Colonic mucosa (tissue), 4 donors: Measurements from ENCODE around the gene GARNL3. TPM values are rescaled to one million over a fixed set of nuclear protein-coding genes. Genes with fewer than 3 reads are reported as not detected.

Source experiments
- DNase-seq: peaks from one replicate; pipeline ENCODE4 v3.0.0-alpha.2; 2020
- H3K27ac ChIP-seq: fragments of 200-600 bp; one replicate; pipeline ENCODE4 v1.8.0; 2021
- H3K27me3 ChIP-seq: fragments of 200-600 bp; one replicate; pipeline ENCODE4 v1.8.0; 2021
- H3K36me3 ChIP-seq: fragments of 200-600 bp; one replicate; pipeline ENCODE4 v1.8.0; 2021
- H3K4me1 ChIP-seq: fragments of 200-600 bp; one replicate; pipeline ENCODE4 v1.8.0; 2021; ENCODE audit warnings: mild to moderate bottlenecking
- H3K4me3 ChIP-seq: fragments of 200-600 bp; one replicate; pipeline ENCODE4 v1.8.0; 2021
- H3K9ac ChIP-seq, 2 donors: one replicate each; pipeline ENCODE4 v1.7.0; 2013; ENCODE audit warnings: control low read depth in 2 of 2, low read depth in 2 of 2, low read length in 2 of 2
- H3K9me3 ChIP-seq: fragments of 200-600 bp; one replicate; pipeline ENCODE4 v1.8.0; 2021
- intact Hi-C: fragments of 100-400 bp; cut with DNase I; formaldehyde crosslinking; loops from one replicate; pipeline ENCODE4 v1.14.1; 2022
- total RNA-seq, 2 donors: library from RNA; stranded (reverse); fragmentation: NEBNext Ultra II Directional in 1 of 2; extraction: Animal tissue kit (Norgen Biotek cat#: 25700) in 1 of 2; gene quantifications; one replicate each; pipeline ENCODE4 v1.2.1, GENCODE V29; 2021
- TF ChIP-seq, protein P1 (sequence below): fragments of 200-600 bp; IDR thresholded peaks from one replicate; pipeline ENCODE4 v1.8.0; 2022; ENCODE audit warnings: antibody characterized with exemption, mild to moderate bottlenecking
- donor health status: healthy.
- donor health status: DM: no; HTN: no; CAD: no.
- donor health status: DM: no; HTN: no; CAD: no.

GARNL3 gene
- total RNA-seq, 2 donors from 2014 or later = 4.1 to 5.1 TPM

DNA sequence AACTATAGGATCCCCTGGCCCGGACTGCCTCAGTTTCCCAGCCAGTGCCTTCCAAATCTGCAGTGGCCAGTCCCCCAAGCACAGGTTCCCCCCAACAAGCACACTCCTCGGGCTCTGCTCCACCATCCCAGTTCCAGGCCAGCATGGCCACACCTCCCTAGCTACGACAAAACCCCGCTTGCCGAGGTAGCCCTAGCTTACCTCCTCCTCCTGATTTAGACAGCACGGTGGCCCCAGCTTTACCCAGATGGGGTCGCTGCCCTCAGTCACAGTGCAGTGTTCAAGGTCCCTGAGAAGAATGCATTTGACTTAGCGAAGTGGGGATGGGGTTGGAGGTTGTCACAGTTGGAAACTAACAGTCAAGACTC is 40.8 kb upstream of the GARNL3 start:
- peak overlapping the region; percentile 45 for H3K4me3 ChIP-seq
- TF ChIP-seq, protein P1, sequence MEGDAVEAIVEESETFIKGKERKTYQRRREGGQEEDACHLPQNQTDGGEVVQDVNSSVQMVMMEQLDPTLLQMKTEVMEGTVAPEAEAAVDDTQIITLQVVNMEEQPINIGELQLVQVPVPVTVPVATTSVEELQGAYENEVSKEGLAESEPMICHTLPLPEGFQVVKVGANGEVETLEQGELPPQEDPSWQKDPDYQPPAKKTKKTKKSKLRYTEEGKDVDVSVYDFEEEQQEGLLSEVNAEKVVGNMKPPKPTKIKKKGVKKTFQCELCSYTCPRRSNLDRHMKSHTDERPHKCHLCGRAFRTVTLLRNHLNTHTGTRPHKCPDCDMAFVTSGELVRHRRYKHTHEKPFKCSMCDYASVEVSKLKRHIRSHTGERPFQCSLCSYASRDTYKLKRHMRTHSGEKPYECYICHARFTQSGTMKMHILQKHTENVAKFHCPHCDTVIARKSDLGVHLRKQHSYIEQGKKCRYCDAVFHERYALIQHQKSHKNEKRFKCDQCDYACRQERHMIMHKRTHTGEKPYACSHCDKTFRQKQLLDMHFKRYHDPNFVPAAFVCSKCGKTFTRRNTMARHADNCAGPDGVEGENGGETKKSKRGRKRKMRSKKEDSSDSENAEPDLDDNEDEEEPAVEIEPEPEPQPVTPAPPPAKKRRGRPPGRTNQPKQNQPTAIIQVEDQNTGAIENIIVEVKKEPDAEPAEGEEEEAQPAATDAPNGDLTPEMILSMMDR = no peak

DNA sequence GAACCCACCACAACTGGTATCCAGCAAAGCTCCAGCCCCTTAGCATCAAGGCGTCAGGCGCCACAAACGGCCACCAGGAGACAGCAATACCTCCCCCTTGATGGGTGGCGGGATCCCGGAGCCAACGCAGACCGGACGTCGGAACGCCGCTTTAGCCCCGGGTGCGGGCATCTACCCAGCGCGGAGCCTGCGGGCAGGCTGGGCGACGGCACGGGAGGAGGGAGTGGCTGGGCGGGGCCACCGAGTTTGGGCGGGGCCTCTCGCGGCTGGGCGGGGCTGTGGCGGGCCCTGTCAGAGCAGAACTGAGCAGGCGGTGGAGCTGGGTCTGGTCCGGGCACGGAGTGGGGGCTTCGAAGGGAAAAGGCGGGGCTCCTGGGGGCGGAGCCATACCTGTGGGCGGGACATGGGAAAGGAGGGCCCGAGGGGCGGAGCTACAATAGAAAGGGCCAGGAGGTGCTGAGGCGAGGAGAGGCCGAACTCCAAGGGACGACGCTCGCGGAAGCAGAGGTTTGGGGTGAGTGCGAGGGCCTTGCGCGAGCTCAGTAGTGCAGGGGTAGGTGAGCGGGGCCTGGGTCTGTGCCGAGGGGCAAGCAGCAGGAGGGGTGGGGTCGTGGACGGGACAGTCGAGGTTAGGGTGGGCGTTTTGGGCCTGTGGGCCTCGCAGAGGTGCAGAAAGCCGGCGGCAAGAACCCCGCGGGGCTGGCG is 40.2 kb upstream of the GARNL3 start:
- H3K9me3 ChIP-seq = no peaks in the 10 kb centered on the region
- H3K27ac ChIP-seq = peak overlapping the region; percentile 51
- TF ChIP-seq, protein P1 = no peak
- peaks cover 3% of the 10 kb centered on the region for H3K4me1 ChIP-seq
- peak; percentile 93 for DNase-seq
- intact Hi-C loops = no loop called here
- H3K4me3 ChIP-seq = peak overlapping the region; percentile 45
- no peaks in the 10 kb centered on the region for H3K36me3 ChIP-seq
- peak overlapping the region in 1 of 2 donors; percentile 46 for H3K9ac ChIP-seq
- no peaks in the 10 kb centered on the region for H3K27me3 ChIP-seq

More for the DNA sequence above, 40.8 kb upstream of the GARNL3 start:
- no peaks in the 10 kb centered on the region for H3K36me3 ChIP-seq
- H3K4me1 ChIP-seq = peaks cover 3% of the 10 kb centered on the region
- no peak for DNase-seq
- H3K27ac ChIP-seq = no peak overlapping the region
- intact Hi-C loops = no loop called here
- H3K9me3 ChIP-seq = no peaks in the 10 kb centered on the region
- H3K27me3 ChIP-seq = no peaks in the 10 kb centered on the region
- peak overlapping the region in 1 of 2 donors; percentile 46 for H3K9ac ChIP-seq

DNA sequence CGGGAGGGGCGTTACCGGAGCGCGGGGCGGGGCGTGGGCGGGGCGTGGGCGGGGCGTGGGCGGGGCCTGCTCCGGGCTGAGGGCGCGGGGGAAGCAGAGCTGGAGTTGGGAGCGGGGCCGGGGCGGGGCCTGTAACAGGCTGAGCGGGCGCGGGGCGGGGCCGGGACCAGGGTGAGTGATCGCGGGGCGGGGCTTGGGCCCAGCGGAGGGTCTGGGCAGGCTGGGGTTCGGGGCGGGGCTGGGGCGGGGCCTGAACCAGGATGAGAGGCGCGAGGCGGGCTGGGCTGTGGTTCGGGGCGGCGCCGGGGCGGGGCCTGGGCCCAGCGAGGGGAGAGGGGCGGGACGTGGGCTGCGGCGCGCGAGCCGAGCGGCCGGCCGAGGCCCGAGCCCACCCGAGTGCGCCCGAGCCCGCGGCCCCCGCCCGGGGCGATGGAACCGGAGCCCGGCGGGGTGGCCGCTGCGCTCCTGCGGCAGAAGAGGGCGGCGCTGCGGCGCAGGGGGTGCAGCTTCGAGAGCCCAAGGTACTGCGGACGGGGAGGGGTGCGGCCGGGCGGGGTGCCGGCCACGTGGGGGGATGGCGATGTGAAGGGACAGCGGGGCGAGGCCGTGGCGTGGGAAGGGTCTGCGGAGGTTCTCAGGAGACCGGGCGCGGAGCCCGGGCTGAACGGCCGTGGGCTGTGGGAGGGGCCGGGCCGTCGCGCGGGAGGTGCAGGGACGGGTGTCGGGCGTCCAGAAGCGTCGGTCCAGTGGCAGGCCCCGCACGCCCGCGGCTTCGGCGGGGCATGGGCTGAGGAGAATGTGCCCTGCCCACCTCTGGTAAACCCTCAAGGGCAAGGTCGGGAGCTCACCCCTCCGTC is 39.5 kb upstream of the GARNL3 start:
- Histone ChIP-seq H3K4me1 (peaks cover 3% of the 10 kb centered on the region), H3K36me3 (no peaks in the 10 kb centered on the region), H3K27me3 (no peaks in the 10 kb centered on the region), H3K27ac (peak overlapping the region; percentile 51), H3K4me3 (peak overlapping the region; percentile 74), H3K9ac (peak overlapping the region in 1 of 2 donors; percentile 46), H3K9me3 (no peaks in the 10 kb centered on the region)
- DNase-seq = peak; percentile 97
- TF ChIP-seq, protein P1 = no peak
- intact Hi-C loops = no loop called here

DNA sequence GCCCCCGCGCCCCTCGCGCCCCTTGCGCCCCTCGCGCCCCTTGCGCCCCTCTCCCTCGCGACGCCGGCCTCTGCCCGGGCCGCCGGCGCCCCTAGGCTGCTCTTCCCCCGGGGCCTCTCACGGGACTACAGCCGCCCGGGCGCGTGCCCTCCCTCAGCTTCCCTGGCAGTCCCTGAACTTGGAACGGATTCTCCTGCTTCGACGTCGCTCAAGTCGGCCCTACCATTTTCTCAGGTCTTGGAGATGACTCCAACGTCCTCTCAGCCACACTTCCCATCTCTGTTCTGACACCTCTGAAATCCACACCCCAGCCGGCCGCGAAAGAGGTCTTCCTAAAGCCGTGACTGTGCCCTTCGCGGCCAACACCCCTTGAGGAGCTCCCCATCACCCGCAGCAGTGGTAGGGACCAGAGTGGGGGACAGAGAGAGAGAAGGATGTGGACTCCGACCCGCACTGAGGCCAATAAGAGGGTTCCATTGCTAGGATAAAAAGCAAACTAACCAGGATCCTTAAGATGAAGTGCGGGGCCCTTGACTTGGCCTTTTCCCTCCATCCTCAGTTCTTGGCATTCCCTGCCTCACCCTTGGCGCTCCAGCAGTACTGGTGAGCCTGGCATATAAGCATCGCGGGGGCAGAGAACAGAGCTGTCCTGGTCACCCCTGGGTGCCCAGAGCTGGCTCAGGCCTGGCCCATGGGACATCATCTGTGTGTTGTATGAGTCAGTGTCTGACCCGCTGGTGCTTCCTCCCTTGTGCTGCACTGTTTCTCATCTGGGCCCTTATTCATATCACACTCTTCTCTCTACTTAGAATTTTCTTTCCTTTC is 38.6 kb upstream of the GARNL3 start:
- no peak overlapping the region for H3K27ac ChIP-seq
- TF ChIP-seq, protein P1 = no peak
- H3K36me3 ChIP-seq = no peaks in the 10 kb centered on the region
- intact Hi-C loops = no loop called here
- H3K4me3 ChIP-seq = peak overlapping the region; percentile 74
- no peak for DNase-seq
- no peaks in the 10 kb centered on the region for H3K27me3 ChIP-seq
- no peaks in the 10 kb centered on the region for H3K9me3 ChIP-seq
- peak overlapping the region in 1 of 2 donors; percentile 39 for H3K9ac ChIP-seq
- H3K4me1 ChIP-seq = peaks cover 3% of the 10 kb centered on the region
